Neural cell (in vitro differentiated cells): ENCODE data around the gene PDS5B. TPM values are rescaled to one million over a fixed set of nuclear protein-coding genes. Genes with fewer than 3 reads are reported as not detected.

ENCODE experiments used
- H2AFZ ChIP-seq: fragments of 200-600, 300-800 bp; sonication (generic), shearing (Covaris generic); 2 replicates; pipeline ENCODE4 v1.6.0; 2014; ENCODE audit warnings: low read depth, mild to moderate bottlenecking, antibody characterized with exemption, low read length, moderate library complexity
- H3F3A ChIP-seq: fragments of 200-600 bp; shearing (Covaris generic); 2 replicates; pipeline ENCODE4 v1.6.1; 2016; ENCODE audit warnings: mild to moderate bottlenecking, moderate library complexity, mixed read lengths, antibody characterized with exemption, low read length; ENCODE audit not compliant: insufficient read depth, poor library complexity, severe bottlenecking
- H3K27ac ChIP-seq: fragments of 200-600, 300-800 bp; sonication (generic), shearing (Covaris generic); 2 replicates; pipeline ENCODE4 v1.5.1; 2014; ENCODE audit warnings: mild to moderate bottlenecking, low read length, moderate library complexity
- H3K27me3 ChIP-seq: fragments of 300-800, 200-600 bp; sonication (generic), shearing (Covaris generic); 2 replicates; pipeline ENCODE4 v1.6.0; 2014; ENCODE audit warnings: mild to moderate bottlenecking, low read depth, low read length, moderate library complexity; ENCODE audit not compliant: insufficient read depth
- H3K36me3 ChIP-seq: fragments of 300-800, 200-600 bp; sonication (generic), shearing (Covaris generic); 2 replicates; pipeline ENCODE4 v1.5.1; 2014; ENCODE audit warnings: mild to moderate bottlenecking, antibody characterized with exemption, low read length, moderate library complexity; ENCODE audit not compliant: insufficient read depth
- H3K4me2 ChIP-seq: fragments of 300-800, 200-600 bp; sonication (generic), shearing (Covaris generic); 2 replicates; pipeline ENCODE4 v1.6.0; 2014; ENCODE audit warnings: mild to moderate bottlenecking, low read length
- H3K4me3 ChIP-seq: fragments of 300-800, 200-600 bp; sonication (generic), shearing (Covaris generic); 2 replicates; pipeline ENCODE4 v1.5.1; 2014; ENCODE audit warnings: mild to moderate bottlenecking, low read length, moderate library complexity
- H3K79me2 ChIP-seq: fragments of 200-600 bp; shearing (Covaris generic); replicated peaks from 2 replicates; pipeline ENCODE4 v1.6.0; 2014; ENCODE audit warnings: mild to moderate bottlenecking, low read length, moderate library complexity; ENCODE audit not compliant: insufficient read depth
- H3K9ac ChIP-seq: fragments of 300-800, 200-600 bp; sonication (generic), shearing (Covaris generic); 2 replicates; pipeline ENCODE4 v1.6.1; 2016; ENCODE audit warnings: mild to moderate bottlenecking, low read length, mixed read lengths
- H3K9me2 ChIP-seq: fragments of 200-600 bp; shearing (Covaris generic); 2 replicates; pipeline ENCODE4 v1.6.1; 2016; ENCODE audit warnings: mild to moderate bottlenecking, low read length, mixed read lengths; ENCODE audit not compliant: insufficient read depth
- H3K9me3 ChIP-seq: fragments of 200-600, 300-800 bp; sonication (generic), shearing (Covaris generic); 2 replicates; pipeline ENCODE4 v1.6.1; 2016; ENCODE audit warnings: mild to moderate bottlenecking, mixed run types, low read length, moderate library complexity, mixed read lengths
- H4K20me1 ChIP-seq: fragments of 200-600 bp; shearing (Covaris generic); 2 replicates; pipeline ENCODE4 v1.6.1; 2016; ENCODE audit warnings: mild to moderate bottlenecking, mixed run types; ENCODE audit not compliant: insufficient read depth
- CTCF ChIP-seq: fragments of 450-650 bp; IDR thresholded peaks from 2 replicates; pipeline ENCODE4 v1.5.1; 2014; ENCODE audit warnings: antibody characterized with exemption, mild to moderate bottlenecking, moderate library complexity; ENCODE audit not compliant: poor library complexity, severe bottlenecking
- EP300 ChIP-seq: fragments of 450-650 bp; conservative IDR thresholded peaks from 2 replicates; pipeline ENCODE4 v1.6.1; 2014; ENCODE audit warnings: antibody characterized with exemption, mild to moderate bottlenecking, moderate library complexity; ENCODE audit not compliant: poor library complexity, severe bottlenecking
- EZH2 ChIP-seq: fragments of 200-600, 300-800 bp; shearing (Covaris generic), sonication (generic); IDR thresholded peaks from 2 replicates; pipeline ENCODE4 v1.6.1; 2014; ENCODE audit warnings: antibody characterized with exemption, low read length, borderline replicate concordance, mild to moderate bottlenecking; ENCODE audit not compliant: insufficient read depth, poor library complexity, severe bottlenecking
- MXI1 ChIP-seq: fragments of 450-650 bp; conservative IDR thresholded peaks from 2 replicates; pipeline ENCODE4 v1.6.1; 2014; ENCODE audit warnings: antibody characterized with exemption, mild to moderate bottlenecking; ENCODE audit not compliant: poor library complexity, severe bottlenecking
- POLR2AphosphoS5 ChIP-seq: IDR thresholded peaks from 2 replicates; pipeline ENCODE4 v1.6.1; 2012
- RAD21 ChIP-seq: fragments of 450-650 bp; conservative IDR thresholded peaks from 2 replicates; pipeline ENCODE4 v1.6.1; 2014; ENCODE audit warnings: antibody characterized with exemption, mild to moderate bottlenecking, moderate library complexity
- REST ChIP-seq: IDR thresholded peaks from 2 replicates; pipeline ENCODE4 v1.6.1; 2012; ENCODE audit warnings: borderline replicate concordance
- SMC3 ChIP-seq: fragments of 450-650 bp; conservative IDR thresholded peaks from 2 replicates; pipeline ENCODE4 v1.6.1; 2014; ENCODE audit warnings: antibody characterized with exemption, mild to moderate bottlenecking, moderate library complexity; ENCODE audit not compliant: poor library complexity
- TAF1 ChIP-seq: IDR thresholded peaks from 2 replicates; pipeline ENCODE4 v1.6.1; 2012; ENCODE audit warnings: low read depth
- polyA plus RNA-seq: library from polyadenylated mRNA; depleted of rRNA; stranded (reverse); fragments of >200 nt; gene quantifications from 2 replicates; pipeline ENCODE4 v1.2.3, GENCODE V29; 2014

PDS5B gene
- polyA plus RNA-seq, 1 donor from 2014 or later = 27.6 TPM

- Histone ChIP-seq H3F3A (no peaks in the 10 kb centered on the region), H3K79me2 (no peaks in the 10 kb centered on the region), H3K4me3 (no peak overlapping the region), H3K36me3 (no peaks in the 10 kb centered on the region), H3K27ac (no peak overlapping the region), H3K9me2 (no peaks in the 10 kb centered on the region), H2AFZ (no peak overlapping the region), H3K9me3 (no peaks in the 10 kb centered on the region), H3K27me3 (no peaks in the 10 kb centered on the region), H3K9ac (no peak overlapping the region), H4K20me1 (no peaks in the 10 kb centered on the region), H3K4me2 (no peak overlapping the region)
- no peak for TF ChIP-seq SMC3
- no peak for TF ChIP-seq MXI1
- no peak for TF ChIP-seq TAF1
Observed at GRCh38 chr13:32735859-32736258, 149.6 kb downstream of the PDS5B start.

- H3K4me3 ChIP-seq = no peak overlapping the region
- no peaks in the 10 kb centered on the region for H3K79me2 ChIP-seq
- no peak for TF ChIP-seq RAD21
- no peak for TF ChIP-seq MXI1
- TF ChIP-seq SMC3 = no peak
- TF ChIP-seq EP300 = no peak
- TF ChIP-seq POLR2AphosphoS5 = no peak
- no peak for TF ChIP-seq REST
- no peak for TF ChIP-seq EZH2
- TF ChIP-seq CTCF = no peak
- TF ChIP-seq TAF1 = no peak
- no peak overlapping the region for H3K27ac ChIP-seq
- H3K9me3 ChIP-seq = no peaks in the 10 kb centered on the region
- no peak overlapping the region for H2AFZ ChIP-seq
- no peaks in the 10 kb centered on the region for H3K9me2 ChIP-seq
- H4K20me1 ChIP-seq = no peaks in the 10 kb centered on the region
- H3F3A ChIP-seq = no peaks in the 10 kb centered on the region
- H3K4me2 ChIP-seq = no peak overlapping the region
- no peak overlapping the region for H3K9ac ChIP-seq
- no peaks in the 10 kb centered on the region for H3K36me3 ChIP-seq
- H3K27me3 ChIP-seq = no peaks in the 10 kb centered on the region
Observed at GRCh38 chr13:32736648-32737047, 150.4 kb downstream of the PDS5B start.

- Histone ChIP-seq H3K4me3 (no peak overlapping the region), H3K9ac (no peak overlapping the region), H4K20me1 (no peaks in the 10 kb centered on the region), H3F3A (no peaks in the 10 kb centered on the region), H3K79me2 (no peaks in the 10 kb centered on the region), H3K9me2 (no peaks in the 10 kb centered on the region), H3K36me3 (no peaks in the 10 kb centered on the region), H3K27me3 (no peaks in the 10 kb centered on the region), H3K9me3 (no peaks in the 10 kb centered on the region), H2AFZ (no peak overlapping the region), H3K27ac (no peak overlapping the region), H3K4me2 (no peak overlapping the region)
- no peak for TF ChIP-seq RAD21
Observed at GRCh38 chr13:32737111-32737571, 150.9 kb downstream of the PDS5B start.
